Nephron (organoid): ENCODE measurements around the gene TTC22.

Experiments used
- H3K27ac Mint-ChIP-seq, 3 experiments: 2 replicates each; pipeline ENCODE4 v1.8.0; 2020; ENCODE audit warnings: mixed read lengths in 3 of 3, mild to moderate bottlenecking in 2 of 3, moderate library complexity in 1 of 3
- H3K27me3 Mint-ChIP-seq: 2 replicates; pipeline ENCODE4 v1.8.0; 2021; ENCODE audit warnings: low read depth, mild to moderate bottlenecking, moderate library complexity, mixed read lengths
- H3K36me3 Mint-ChIP-seq: 2 replicates; pipeline ENCODE4 v1.8.0; 2020; ENCODE audit warnings: low read depth, mixed read lengths
- H3K4me1 Mint-ChIP-seq: 2 replicates; pipeline ENCODE4 v1.8.0; 2020; ENCODE audit warnings: mixed read lengths
- H3K4me3 Mint-ChIP-seq, 3 experiments: 2 replicates each; pipeline ENCODE4 v1.8.0; 2020; ENCODE audit warnings: mild to moderate bottlenecking in 3 of 3, mixed read lengths in 3 of 3, moderate library complexity in 2 of 3
- H3K9me3 Mint-ChIP-seq: 2 replicates; pipeline ENCODE4 v1.8.0; 2020; ENCODE audit warnings: mixed read lengths
- TF ChIP-seq, protein P1 (sequence below), 3 experiments: fragments of 200-600 bp; sonication (generic); IDR thresholded peaks; one replicate each; pipeline ENCODE4 v1.5.0; 2021; ENCODE audit warnings: antibody characterized with exemption in 3 of 3; ENCODE audit not compliant: unreplicated experiment in 3 of 3

TTC22 gene

DNA sequence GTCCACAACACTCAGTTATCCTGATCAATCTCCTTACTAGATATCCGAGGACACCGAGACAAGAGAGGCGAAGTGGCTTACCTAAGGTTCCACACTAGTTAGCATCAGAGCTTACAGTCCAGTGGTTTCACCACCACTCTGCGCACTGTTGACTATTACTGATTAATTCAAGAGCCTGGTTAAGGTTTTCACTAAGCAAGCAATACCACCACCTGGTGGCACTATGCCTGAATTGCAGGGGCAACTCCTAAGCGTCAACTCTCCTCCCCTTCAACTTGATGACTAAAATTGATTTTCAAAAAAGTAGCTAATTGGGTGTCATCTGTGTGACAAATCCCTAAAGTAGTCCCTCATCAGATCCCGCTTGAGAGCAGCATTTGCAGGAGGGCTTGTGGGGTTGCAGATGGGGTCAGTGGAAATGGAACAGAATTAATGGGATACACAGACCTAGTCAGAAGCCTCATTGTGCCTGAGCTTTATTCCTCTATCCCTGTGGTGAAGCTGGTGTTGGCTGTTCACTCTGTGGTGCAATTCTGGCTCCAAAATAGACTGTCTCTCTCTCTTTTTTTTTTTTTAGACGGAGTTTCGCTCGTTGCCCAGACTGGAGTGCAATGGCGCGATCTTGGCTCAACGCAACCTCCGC, 9.1 kb downstream of the TTC22 start:
- H3K4me3 Mint-ChIP-seq: peak overlapping the region; percentile 5 to 64 (median 59)
- H3K9me3 Mint-ChIP-seq: no peaks in the 10 kb centered on the region
- no peaks in the 10 kb centered on the region for H3K36me3 Mint-ChIP-seq
- H3K27me3 Mint-ChIP-seq: peaks cover 24% of the 10 kb centered on the region
- TF ChIP-seq, protein P1, sequence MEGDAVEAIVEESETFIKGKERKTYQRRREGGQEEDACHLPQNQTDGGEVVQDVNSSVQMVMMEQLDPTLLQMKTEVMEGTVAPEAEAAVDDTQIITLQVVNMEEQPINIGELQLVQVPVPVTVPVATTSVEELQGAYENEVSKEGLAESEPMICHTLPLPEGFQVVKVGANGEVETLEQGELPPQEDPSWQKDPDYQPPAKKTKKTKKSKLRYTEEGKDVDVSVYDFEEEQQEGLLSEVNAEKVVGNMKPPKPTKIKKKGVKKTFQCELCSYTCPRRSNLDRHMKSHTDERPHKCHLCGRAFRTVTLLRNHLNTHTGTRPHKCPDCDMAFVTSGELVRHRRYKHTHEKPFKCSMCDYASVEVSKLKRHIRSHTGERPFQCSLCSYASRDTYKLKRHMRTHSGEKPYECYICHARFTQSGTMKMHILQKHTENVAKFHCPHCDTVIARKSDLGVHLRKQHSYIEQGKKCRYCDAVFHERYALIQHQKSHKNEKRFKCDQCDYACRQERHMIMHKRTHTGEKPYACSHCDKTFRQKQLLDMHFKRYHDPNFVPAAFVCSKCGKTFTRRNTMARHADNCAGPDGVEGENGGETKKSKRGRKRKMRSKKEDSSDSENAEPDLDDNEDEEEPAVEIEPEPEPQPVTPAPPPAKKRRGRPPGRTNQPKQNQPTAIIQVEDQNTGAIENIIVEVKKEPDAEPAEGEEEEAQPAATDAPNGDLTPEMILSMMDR (IDR thresholded peaks at IDR 0.05; ENCODE audit: unreplicated experiment in 3 of 3): peak; percentile 51 to 60 (median 51)
- peaks cover 23% of the 10 kb centered on the region for H3K4me1 Mint-ChIP-seq
- peak overlapping the region in 2 of 3 experiments; percentile 90 to 91 for H3K27ac Mint-ChIP-seq

DNA sequence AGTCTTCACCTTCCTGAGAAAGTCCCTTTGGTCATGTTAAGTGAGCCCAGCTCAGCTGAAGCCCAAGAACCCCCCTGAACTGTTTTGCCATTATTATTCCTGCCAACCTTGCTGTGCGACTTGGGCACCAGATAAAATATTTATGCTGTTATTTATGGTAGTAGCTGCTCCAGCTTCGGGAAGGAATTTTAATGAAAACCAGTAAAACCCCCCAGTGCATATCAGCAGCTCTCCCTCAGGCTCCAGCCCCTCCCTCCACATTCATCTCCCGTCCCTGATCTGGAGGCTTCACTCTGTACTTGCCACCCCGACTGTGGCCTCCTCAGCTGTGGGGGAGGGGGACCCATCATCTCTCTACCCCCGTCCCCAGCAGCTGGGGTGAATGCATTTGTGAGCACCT, 12.7 kb downstream of the TTC22 start:
- Mint-ChIP-seq H3K4me3 (no peak overlapping the region), H3K9me3 (no peaks in the 10 kb centered on the region), H3K27me3 (peaks cover 23% of the 10 kb centered on the region), H3K4me1 (peaks cover 14% of the 10 kb centered on the region), H3K27ac (peak overlapping the region in 1 of 3 experiments; percentile 70), H3K36me3 (no peaks in the 10 kb centered on the region)
- TF ChIP-seq, protein P1 (IDR thresholded peaks at IDR 0.05; ENCODE audit: unreplicated experiment in 3 of 3): no peak

DNA sequence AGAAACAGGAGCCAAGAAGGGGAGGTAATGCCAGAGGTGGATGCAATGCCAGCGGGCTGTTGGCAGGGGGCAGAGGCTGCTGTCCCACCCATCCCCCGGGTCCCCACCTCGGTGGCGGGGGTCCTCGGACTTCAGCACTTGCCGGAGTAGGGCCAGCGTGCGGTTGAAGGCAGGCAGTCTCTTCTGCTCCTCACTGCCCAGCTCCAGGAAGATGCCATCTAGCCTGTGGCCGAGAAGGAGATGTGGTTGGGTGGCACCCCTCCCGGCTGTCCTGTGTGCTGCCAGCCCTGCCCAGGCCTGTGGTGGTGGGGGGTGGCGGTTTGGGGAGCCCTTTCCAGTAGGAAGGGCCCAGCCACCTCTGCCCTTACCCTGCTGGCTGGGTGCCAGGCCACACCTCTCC, 13.5 kb downstream of the TTC22 start:
- H3K27me3 Mint-ChIP-seq: peaks cover 21% of the 10 kb centered on the region
- peaks cover 9% of the 10 kb centered on the region for H3K4me1 Mint-ChIP-seq
- no peak overlapping the region for H3K4me3 Mint-ChIP-seq
- TF ChIP-seq, protein P1 (IDR thresholded peaks at IDR 0.05; ENCODE audit: unreplicated experiment in 3 of 3): no peak
- no peaks in the 10 kb centered on the region for H3K9me3 Mint-ChIP-seq
- no peak overlapping the region for H3K27ac Mint-ChIP-seq
- H3K36me3 Mint-ChIP-seq: no peaks in the 10 kb centered on the region

DNA sequence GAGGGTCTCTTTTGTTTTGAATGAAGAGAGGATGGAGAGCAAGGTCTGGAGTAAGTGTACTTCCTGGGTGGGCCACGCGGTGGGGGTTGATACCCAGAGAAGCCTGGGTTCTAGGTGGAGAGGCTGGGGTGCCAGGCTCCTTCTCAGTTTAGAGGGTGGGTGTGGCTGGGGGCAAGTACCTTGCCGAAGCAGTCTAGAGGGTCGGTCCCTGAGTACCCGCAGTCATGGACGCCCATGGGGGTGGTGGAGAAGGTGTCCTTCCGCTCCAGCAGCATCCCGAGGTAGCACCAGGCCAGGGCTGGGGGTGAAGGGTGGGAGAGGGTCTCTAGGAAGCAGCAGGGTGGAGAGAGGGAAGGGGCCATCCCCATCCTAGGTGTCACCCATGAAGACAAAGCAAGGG, 14.3 kb downstream of the TTC22 start:
- H3K27me3 Mint-ChIP-seq: peaks cover 26% of the 10 kb centered on the region
- H3K27ac Mint-ChIP-seq: peak overlapping the region in 1 of 3 experiments; percentile 17
- no peak overlapping the region for H3K4me3 Mint-ChIP-seq
- TF ChIP-seq, protein P1 (IDR thresholded peaks at IDR 0.05; ENCODE audit: unreplicated experiment in 3 of 3): no peak
- no peaks in the 10 kb centered on the region for H3K36me3 Mint-ChIP-seq
- no peaks in the 10 kb centered on the region for H3K9me3 Mint-ChIP-seq
- peaks cover 5% of the 10 kb centered on the region for H3K4me1 Mint-ChIP-seq

DNA sequence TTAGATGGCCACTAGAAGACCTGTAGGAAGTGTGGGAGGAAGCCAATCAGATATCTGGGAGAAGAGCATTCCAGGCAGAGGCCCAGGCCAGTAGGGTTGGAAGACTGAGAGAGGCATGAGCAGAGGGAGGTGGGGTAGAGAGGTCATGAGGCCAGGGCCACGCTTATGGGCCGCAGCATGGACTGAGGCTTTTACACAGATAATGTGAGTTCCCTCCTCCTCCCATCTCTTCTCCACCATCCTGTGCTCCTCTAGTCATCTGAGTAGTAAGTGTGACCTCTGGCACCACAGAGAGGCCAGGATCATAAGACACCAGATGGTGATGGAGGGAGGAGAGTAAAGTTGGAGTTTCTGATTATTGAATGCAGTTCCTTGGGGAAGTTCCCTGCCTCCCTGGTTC, 17.1 kb downstream of the TTC22 start:
- Mint-ChIP-seq H3K27ac (no peak overlapping the region), H3K9me3 (no peaks in the 10 kb centered on the region), H3K4me1 (no peaks in the 10 kb centered on the region), H3K36me3 (no peaks in the 10 kb centered on the region), H3K4me3 (no peak overlapping the region), H3K27me3 (peaks cover 31% of the 10 kb centered on the region)
- TF ChIP-seq, protein P1 (IDR thresholded peaks at IDR 0.05; ENCODE audit: unreplicated experiment in 3 of 3): no peak

DNA sequence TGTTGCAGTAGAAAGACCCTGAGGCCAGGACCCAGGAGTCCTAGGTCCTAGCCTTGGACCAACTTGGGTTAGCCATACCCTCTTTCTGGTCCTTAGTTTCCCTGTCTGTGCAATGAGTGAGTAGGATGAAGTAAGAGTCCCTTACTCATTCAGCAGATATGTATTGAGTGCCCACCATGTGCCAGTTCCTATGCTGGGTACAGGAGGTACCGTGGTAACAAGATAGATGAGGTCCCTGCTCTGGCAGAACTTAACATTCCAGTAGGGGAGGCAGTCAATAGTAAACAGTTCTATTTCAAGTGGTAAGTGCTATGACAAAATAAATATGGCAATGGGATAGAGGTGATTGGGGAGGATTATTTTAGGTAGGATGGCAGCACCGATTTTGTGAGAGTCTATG, 18.5 kb downstream of the TTC22 start:
- H3K27me3 Mint-ChIP-seq: peaks cover 31% of the 10 kb centered on the region
- no peaks in the 10 kb centered on the region for H3K9me3 Mint-ChIP-seq
- no peak overlapping the region for H3K4me3 Mint-ChIP-seq
- no peaks in the 10 kb centered on the region for H3K36me3 Mint-ChIP-seq
- no peak overlapping the region for H3K27ac Mint-ChIP-seq
- TF ChIP-seq, protein P1 (IDR thresholded peaks at IDR 0.05; ENCODE audit: unreplicated experiment in 3 of 3): no peak
- H3K4me1 Mint-ChIP-seq: no peaks in the 10 kb centered on the region
